MM.1S (cell line): ENCODE measurements around the gene RBFOX2.

Source experiments
- DNase-seq: peaks from one replicate; pipeline ENCODE4 v3.0.0-alpha.2; 2015
- H2AFZ ChIP-seq: fragments of 300-600 bp; sonication (generic); 2 replicates; pipeline ENCODE4 v1.6.0; 2016; ENCODE audit warnings: antibody characterized with exemption, low read length
- H3F3A ChIP-seq: fragments of 300-600 bp; sonication (generic); 2 replicates; pipeline ENCODE4 v1.6.1; 2016; ENCODE audit warnings: mild to moderate bottlenecking, antibody characterized with exemption, low read length, moderate library complexity, mixed read lengths; ENCODE audit not compliant: insufficient read depth
- H3K27ac ChIP-seq: fragments of 300-600 bp; sonication (generic); 2 replicates; pipeline ENCODE4 v1.5.1; 2016; ENCODE audit warnings: mild to moderate bottlenecking, low read length
- H3K27me3 ChIP-seq: fragments of 300-600 bp; sonication (generic); replicated peaks from 2 replicates; pipeline ENCODE4 v1.6.0; 2016; ENCODE audit warnings: low read length; ENCODE audit not compliant: insufficient read depth
- H3K36me3 ChIP-seq: fragments of 300-600 bp; sonication (generic); replicated peaks from 2 replicates; pipeline ENCODE4 v1.6.1; 2016; ENCODE audit warnings: mild to moderate bottlenecking, low read length, mixed read lengths; ENCODE audit not compliant: insufficient read depth
- H3K4me1 ChIP-seq: fragments of 300-600 bp; sonication (generic); 2 replicates; pipeline ENCODE4 v1.6.1; 2016; ENCODE audit warnings: low read length, mixed read lengths
- H3K4me2 ChIP-seq: fragments of 300-600 bp; sonication (generic); 2 replicates; pipeline ENCODE4 v1.6.0; 2016; ENCODE audit warnings: low read depth, low read length
- H3K4me3 ChIP-seq: fragments of 300-600 bp; sonication (generic); 2 replicates; pipeline ENCODE4 v1.5.1; 2016; ENCODE audit warnings: low read length, mixed read lengths
- H3K79me2 ChIP-seq: fragments of 300-600 bp; sonication (generic); 2 replicates; pipeline ENCODE4 v1.6.1; 2016; ENCODE audit warnings: mixed run types, low read length, mixed read lengths
- H3K9ac ChIP-seq: fragments of 300-600 bp; sonication (generic); 2 replicates; pipeline ENCODE4 v1.6.1; 2016; ENCODE audit warnings: low read length, mixed read lengths
- H3K9me2 ChIP-seq: fragments of 300-600 bp; sonication (generic); replicated peaks from 2 replicates; pipeline ENCODE4 v1.6.1; 2016; ENCODE audit warnings: mild to moderate bottlenecking, low read length, mixed read lengths; ENCODE audit not compliant: insufficient read depth
- H3K9me3 ChIP-seq: fragments of 300-600 bp; sonication (generic); replicated peaks from 2 replicates; pipeline ENCODE4 v1.6.1; 2016; ENCODE audit warnings: mild to moderate bottlenecking, low read length, mixed read lengths; ENCODE audit not compliant: insufficient read depth
- H4K20me1 ChIP-seq: fragments of 300-600 bp; sonication (generic); 2 replicates; pipeline ENCODE4 v1.6.1; 2016; ENCODE audit warnings: mild to moderate bottlenecking, low read length, moderate library complexity, mixed read lengths; ENCODE audit not compliant: insufficient read depth
- CTCF ChIP-seq: fragments of 300-600 bp; sonication (generic); IDR thresholded peaks from 2 replicates; pipeline ENCODE4 v1.5.1; 2016; ENCODE audit warnings: antibody characterized with exemption, low read length, mixed read lengths
- EZH2 ChIP-seq: fragments of 300-600 bp; sonication (generic); optimal IDR thresholded peaks from 2 replicates; pipeline ENCODE3; 2017; ENCODE audit warnings: low read depth, mild to moderate bottlenecking, antibody characterized with exemption, low read length, mixed read lengths
- EZH2phosphoT487 ChIP-seq: fragments of 300-600 bp; sonication (generic); IDR thresholded peaks from 2 replicates; pipeline ENCODE4 v1.6.1; 2018; ENCODE audit warnings: antibody characterized with exemption, low read length

Gene RBFOX2

DNA sequence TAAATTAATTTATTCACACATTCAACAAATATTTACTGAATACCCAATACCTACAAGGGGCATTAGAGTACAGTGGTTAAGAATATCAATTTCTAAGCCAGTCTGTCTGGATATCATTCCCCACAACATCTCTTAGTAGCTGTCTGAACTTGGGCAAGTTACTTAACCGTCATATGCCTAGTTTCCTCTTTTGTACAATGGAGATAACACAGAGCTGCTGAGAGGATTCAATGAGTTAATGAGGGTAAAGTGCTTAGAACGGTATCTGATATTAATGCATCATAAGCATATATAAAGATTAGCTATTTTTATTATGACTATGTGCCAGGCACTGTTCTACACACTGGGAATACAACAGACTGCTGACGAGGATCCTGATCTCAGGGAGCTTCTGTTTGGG, 194.6 kb downstream of the RBFOX2 start:
- no peak for DNase-seq
- Histone ChIP-seq H4K20me1 (no peaks in the 10 kb centered on the region), H3K9ac (no peak overlapping the region), H2AFZ (no peak overlapping the region), H3K36me3 (no peaks in the 10 kb centered on the region), H3K9me2 (no peaks in the 10 kb centered on the region), H3K4me1 (peaks cover 18% of the 10 kb centered on the region), H3F3A (peaks cover 4% of the 10 kb centered on the region; the same call in 1 of the 2 replicates), H3K4me2 (no peak overlapping the region), H3K27me3 (no peaks in the 10 kb centered on the region), H3K27ac (no peak overlapping the region), H3K4me3 (no peak overlapping the region), H3K9me3 (no peaks in the 10 kb centered on the region), H3K79me2 (peaks cover 76% of the 10 kb centered on the region)
- TF ChIP-seq CTCF (no peak), EZH2 (no peak), EZH2phosphoT487 (no peak)

DNA sequence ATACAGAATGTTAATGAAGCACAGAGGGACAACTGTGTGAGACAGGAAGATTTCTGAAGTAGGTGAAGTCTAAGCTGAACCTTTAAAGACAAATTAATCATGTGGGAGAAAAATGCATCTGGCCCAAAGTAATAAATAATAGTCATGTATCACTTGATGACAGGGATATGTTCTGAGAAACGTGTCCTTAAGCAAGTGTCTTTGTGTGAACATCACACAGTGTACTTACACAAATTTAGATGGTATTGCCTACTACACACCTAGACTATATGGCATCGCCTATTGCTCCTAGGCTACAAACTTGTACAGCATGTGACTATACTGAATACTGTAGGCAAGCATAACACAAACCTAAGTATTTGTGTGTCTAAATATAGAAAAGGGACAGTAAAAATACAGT, 198.3 kb downstream of the RBFOX2 start:
- H3K9me2 ChIP-seq = no peaks in the 10 kb centered on the region
- H3F3A ChIP-seq = peaks cover 4% of the 10 kb centered on the region; the same call in 1 of the 2 replicates
- peaks cover 58% of the 10 kb centered on the region for H3K79me2 ChIP-seq
- no peak overlapping the region for H2AFZ ChIP-seq
- DNase-seq = no peak
- no peak overlapping the region for H3K4me2 ChIP-seq
- no peak overlapping the region for H3K9ac ChIP-seq
- H3K9me3 ChIP-seq = no peaks in the 10 kb centered on the region
- peaks cover 16% of the 10 kb centered on the region for H3K4me1 ChIP-seq
- no peaks in the 10 kb centered on the region for H3K36me3 ChIP-seq
- H3K4me3 ChIP-seq = no peak overlapping the region
- no peaks in the 10 kb centered on the region for H4K20me1 ChIP-seq
- TF ChIP-seq EZH2phosphoT487 = no peak
- no peak for TF ChIP-seq CTCF
- no peak for TF ChIP-seq EZH2
- no peaks in the 10 kb centered on the region for H3K27me3 ChIP-seq
- no peak overlapping the region for H3K27ac ChIP-seq

DNA sequence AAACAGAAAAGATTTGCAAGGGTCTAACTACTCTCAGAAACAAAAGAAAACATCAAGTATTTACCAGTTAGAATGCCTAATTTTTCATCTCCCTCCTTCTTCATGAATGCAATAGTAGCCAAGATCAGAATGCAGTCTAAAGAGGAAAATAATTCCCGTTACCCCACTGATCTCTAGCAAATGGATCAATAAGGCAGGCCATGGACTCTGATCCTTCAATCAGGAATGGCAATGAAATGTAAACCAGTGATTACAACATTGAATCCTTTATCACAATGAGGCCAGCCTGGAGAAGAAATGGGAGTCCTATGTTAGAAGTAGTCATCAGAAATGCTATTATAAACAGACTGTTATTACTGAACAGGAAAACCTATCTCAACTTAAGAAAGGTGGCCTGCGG, 204.4 kb downstream of the RBFOX2 start:
- TF ChIP-seq EZH2 = no peak
- no peak for TF ChIP-seq EZH2phosphoT487
- no peak for TF ChIP-seq CTCF
- Histone ChIP-seq H3K9me3 (no peaks in the 10 kb centered on the region), H3K4me3 (no peak overlapping the region), H3K79me2 (peaks cover 37% of the 10 kb centered on the region), H3K9ac (no peak overlapping the region), H3K27me3 (no peaks in the 10 kb centered on the region), H4K20me1 (no peaks in the 10 kb centered on the region), H3K9me2 (no peaks in the 10 kb centered on the region), H3K36me3 (no peaks in the 10 kb centered on the region), H3K4me1 (peaks cover 22% of the 10 kb centered on the region), H3F3A (peaks cover 4% of the 10 kb centered on the region; the same call in 1 of the 2 replicates), H3K4me2 (no peak overlapping the region), H3K27ac (no peak overlapping the region), H2AFZ (no peak overlapping the region)
- DNase-seq = no peak
